ENCODE data around the gene SLC6A3. TPM values are rescaled to one million over a fixed set of nuclear protein-coding genes. Genes with fewer than 3 reads are reported as not detected.

The SLC6A3 gene
- total and polyA plus RNA-seq, 3 donors from 2014 or later = 0.55 to 1.5 (median 0.83) TPM

GRCh38 chr5:1383886-1384401 is 61.3 kb downstream of the SLC6A3 start:
- intact Hi-C loops (cut with DNase I; ENCODE audit: low total_unique reads) = no loop called here
- DNase-seq = no peak
- TF ChIP-seq CTCF (IDR thresholded peaks at IDR 0.05) (no peak), POLR2A (IDR thresholded peaks at IDR 0.05) (no peak)

GRCh38 chr5:1383344-1383743 is 61.9 kb downstream of the SLC6A3 start:
- H3K9me3 ChIP-seq = no peaks in the 10 kb centered on the region
- whole genome bisulfite sequencing, 2 donors = 79 to 83% methylated on average over 5 to 17 of the region's 17 CpGs
- no peak overlapping the region for H3K27ac ChIP-seq
- TF ChIP-seq POLR2A (IDR thresholded peaks at IDR 0.05) (no peak), CTCF (IDR thresholded peaks at IDR 0.05) (no peak)
- intact Hi-C loops (cut with DNase I; ENCODE audit: low total_unique reads) = no loop called here
- DNase-seq = no peak
- no peaks in the 10 kb centered on the region for H3K36me3 ChIP-seq (ENCODE audit: low read depth, missing control alignments)
- no peak overlapping the region for H3K4me3 ChIP-seq
- H3K4me1 ChIP-seq = peaks cover 4% of the 10 kb centered on the region
- no peaks in the 10 kb centered on the region for H3K27me3 ChIP-seq

More at GRCh38 chr5:1383886-1384401, 61.3 kb downstream of the SLC6A3 start:
- H3K4me1 ChIP-seq = peaks cover 4% of the 10 kb centered on the region
- no peak overlapping the region for H3K27ac ChIP-seq
- H3K36me3 ChIP-seq (ENCODE audit: low read depth, missing control alignments) = no peaks in the 10 kb centered on the region
- H3K27me3 ChIP-seq = no peaks in the 10 kb centered on the region
- H3K9me3 ChIP-seq = no peaks in the 10 kb centered on the region
- 87 to 90% methylated on average over 3 to 8 of the region's 8 CpGs for WGBS, 2 donors
- H3K4me3 ChIP-seq = no peak overlapping the region

DNA sequence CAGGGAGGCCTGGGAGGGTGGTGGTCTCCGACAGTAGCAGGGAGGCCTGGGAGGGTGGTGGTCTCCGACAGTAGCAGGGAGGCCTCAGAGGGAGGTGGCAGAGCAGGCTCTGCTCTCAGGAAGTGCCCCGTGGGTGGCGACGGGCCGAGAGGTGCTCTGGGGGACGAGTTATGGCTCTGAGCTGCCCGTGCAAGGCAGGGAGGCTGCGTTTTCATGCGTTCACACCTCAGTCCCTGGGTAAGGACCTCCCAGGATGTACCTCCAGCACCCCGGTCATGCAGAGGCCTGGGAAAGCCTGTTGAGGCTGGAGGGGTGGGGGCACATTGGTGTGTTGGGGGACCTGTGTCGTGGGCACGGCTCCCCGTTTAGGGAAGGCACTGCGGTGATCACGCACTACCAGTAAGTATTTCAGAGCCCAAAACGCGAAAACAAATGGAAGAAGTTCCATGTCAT is 63.0 kb downstream of the SLC6A3 start:
- H3K4me3 ChIP-seq = no peak overlapping the region
- intact Hi-C loops (cut with DNase I; ENCODE audit: low total_unique reads) = no loop called here
- peaks cover 4% of the 10 kb centered on the region for H3K4me1 ChIP-seq
- H3K27me3 ChIP-seq = no peaks in the 10 kb centered on the region
- H3K9me3 ChIP-seq = no peaks in the 10 kb centered on the region
- TF ChIP-seq CTCF (IDR thresholded peaks at IDR 0.05) (no peak), POLR2A (IDR thresholded peaks at IDR 0.05) (no peak)
- no peaks in the 10 kb centered on the region for H3K36me3 ChIP-seq (ENCODE audit: low read depth, missing control alignments)
- 85 to 89% methylated on average over 18 of the region's 18 CpGs for WGBS, 2 donors
- no peak overlapping the region for H3K27ac ChIP-seq
- DNase-seq = no peak

DNA sequence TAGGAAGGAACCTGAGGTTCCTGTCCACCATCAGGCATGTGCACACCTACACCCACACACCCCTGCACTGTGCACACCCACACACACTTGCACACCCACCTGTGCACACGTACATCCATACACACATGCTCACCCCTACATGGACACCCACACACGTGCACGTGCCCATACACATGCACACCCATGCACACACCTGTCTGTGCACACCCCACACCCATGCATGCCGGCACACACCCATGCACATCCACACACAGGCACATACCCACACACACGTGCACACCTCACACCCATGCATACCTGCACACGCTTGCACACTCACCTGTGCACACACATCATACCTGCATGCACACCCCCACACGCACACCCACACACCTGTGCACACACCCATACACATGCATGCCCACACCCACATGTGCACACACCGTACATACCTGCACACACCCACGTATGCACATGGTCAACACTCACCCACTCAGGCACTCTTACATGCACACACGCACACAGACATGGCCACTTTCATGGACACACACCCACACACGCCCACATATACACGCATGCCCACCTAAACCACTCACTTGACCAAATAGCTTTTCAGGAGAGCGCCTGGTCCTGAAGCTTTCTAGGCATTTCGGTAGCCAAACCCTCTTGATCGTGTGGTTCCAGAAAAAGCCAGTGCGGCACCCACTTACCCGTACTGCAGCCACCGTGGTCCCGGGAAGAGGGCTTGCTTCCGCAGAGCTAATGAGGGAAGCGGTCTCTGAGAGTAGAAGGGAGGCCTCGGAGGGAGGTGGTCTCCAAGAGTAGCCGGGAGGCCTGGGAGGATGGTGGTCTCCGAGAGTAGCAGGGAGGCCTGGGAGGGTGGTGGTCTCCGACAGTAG is 63.6 kb downstream of the SLC6A3 start:
- Histone ChIP-seq H3K4me1 (peaks cover 2% of the 10 kb centered on the region), H3K9me3 (no peaks in the 10 kb centered on the region), H3K36me3 (ENCODE audit: low read depth, missing control alignments) (no peaks in the 10 kb centered on the region), H3K4me3 (no peak overlapping the region), H3K27ac (no peak overlapping the region), H3K27me3 (no peaks in the 10 kb centered on the region)
- WGBS, 2 donors = 70 to 80% methylated on average over 25 of the region's 25 CpGs
- intact Hi-C loops (cut with DNase I; ENCODE audit: low total_unique reads) = no loop called here
- DNase-seq = no peak
- TF ChIP-seq CTCF (IDR thresholded peaks at IDR 0.05) (no peak), POLR2A (IDR thresholded peaks at IDR 0.05) (no peak)

All from testis (tissue), 3 donors.